H1 (cell line): ENCODE measurements around the gene GTF2IRD1. TPM values are rescaled to one million over a fixed set of nuclear protein-coding genes. Genes with fewer than 3 reads are reported as not detected.

Source experiments
- CBX5 ChIP-seq: fragments of 300-800, 300-1000 bp; sonication (generic); IDR thresholded peaks from 2 replicates; pipeline ENCODE4 v1.7.1; 2016; ENCODE audit warnings: antibody characterized with exemption, low read length, low read depth
- CHD1 ChIP-seq: IDR thresholded peaks from 2 replicates; pipeline ENCODE4 v1.6.1; 2012; ENCODE audit warnings: low read depth, low read length, improper control_type of control experiment
- NRF1 ChIP-seq: IDR thresholded peaks from 2 replicates; pipeline ENCODE4 v1.6.1; 2011; ENCODE audit warnings: mild to moderate bottlenecking, low read depth, low read length, improper control_type of control experiment
- POU5F1 ChIP-seq: IDR thresholded peaks from 2 replicates; pipeline ENCODE4 v1.6.1; 2011; ENCODE audit warnings: low read depth, mild to moderate bottlenecking, low read length, moderate library complexity
- SP2 ChIP-seq: IDR thresholded peaks from 2 replicates; pipeline ENCODE4 v1.6.1; 2012; ENCODE audit warnings: mild to moderate bottlenecking, low read length, inconsistent platforms
- polyA plus RNA-seq, 7 experiments: library from polyadenylated mRNA; depleted of rRNA in 3 of 7; stranded (reverse) in 5 of 7; unstranded in 2 of 7; fragments of >200 nt in 5 of 7; fragments of 200-250 nt in 2 of 7; gene quantifications; 1 replicate in 5 of 7; 2 replicates in 1 of 7; 4 replicates in 1 of 7; pipeline versions ENCODE4 v1.2.1 to v1.2.3, GENCODE V29; 2011 to 2013; ENCODE audit warnings: missing spikeins in 2 of 7, mixed read lengths in 2 of 7
- total RNA-seq: library from RNA; stranded (reverse); fragmentation: NEBNext Ultra II Directional; extraction: Animal tissue kit (Norgen Biotek cat#: 25700); gene quantifications from 2 replicates; pipeline ENCODE4 v1.2.1, GENCODE V29; 2021
- TF ChIP-seq, protein P1 (sequence below), 3 experiments: IDR thresholded peaks; 1 replicate in 2 of 3; 2 replicates in 1 of 3; pipeline versions ENCODE4 v1.5.1 to v1.6.1; 2011; ENCODE audit warnings: low read length in 3 of 3, mild to moderate bottlenecking in 3 of 3, inconsistent platforms in 2 of 3, low read depth in 1 of 3, moderate library complexity in 1 of 3; ENCODE audit not compliant: insufficient read depth in 1 of 3; ENCODE audit errors: control extremely low read depth in 1 of 3

Gene GTF2IRD1
- total and polyA plus RNA-seq, 2 of the 8 experiments (the other 6 are each of a cell fraction or from before 2014, with no cell fraction given) = 27.4 to 45.4 TPM

DNA sequence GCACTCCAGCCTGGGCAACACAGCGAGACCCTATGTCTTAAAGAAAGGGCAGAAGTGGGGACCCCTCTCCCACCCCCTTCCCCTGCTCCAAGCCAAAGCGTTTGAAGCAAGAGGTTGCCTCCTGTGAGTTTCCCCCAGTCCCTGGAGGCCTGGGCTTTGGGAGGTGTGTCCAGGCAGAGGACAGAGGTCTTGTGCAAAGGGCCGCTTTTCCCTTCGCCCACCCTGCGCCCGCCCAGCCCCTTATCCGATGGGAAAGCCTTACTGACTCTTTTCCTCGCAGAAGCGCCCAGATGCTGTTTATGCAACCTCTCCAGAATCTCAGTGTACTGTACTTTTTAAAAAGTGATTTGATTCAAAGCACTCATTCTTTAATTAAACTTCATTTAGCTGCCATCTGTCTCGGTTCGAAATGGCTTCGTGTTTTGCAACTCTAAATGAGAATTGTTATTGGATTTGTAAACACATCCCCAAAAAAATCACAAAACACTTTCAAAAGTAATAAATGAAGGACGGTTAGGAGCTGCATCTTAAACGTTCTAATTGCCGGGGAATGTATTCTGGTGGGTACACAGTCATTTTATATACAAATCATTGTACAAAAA is 153.3 kb downstream of the GTF2IRD1 start (continued):
- TF ChIP-seq, protein P1, sequence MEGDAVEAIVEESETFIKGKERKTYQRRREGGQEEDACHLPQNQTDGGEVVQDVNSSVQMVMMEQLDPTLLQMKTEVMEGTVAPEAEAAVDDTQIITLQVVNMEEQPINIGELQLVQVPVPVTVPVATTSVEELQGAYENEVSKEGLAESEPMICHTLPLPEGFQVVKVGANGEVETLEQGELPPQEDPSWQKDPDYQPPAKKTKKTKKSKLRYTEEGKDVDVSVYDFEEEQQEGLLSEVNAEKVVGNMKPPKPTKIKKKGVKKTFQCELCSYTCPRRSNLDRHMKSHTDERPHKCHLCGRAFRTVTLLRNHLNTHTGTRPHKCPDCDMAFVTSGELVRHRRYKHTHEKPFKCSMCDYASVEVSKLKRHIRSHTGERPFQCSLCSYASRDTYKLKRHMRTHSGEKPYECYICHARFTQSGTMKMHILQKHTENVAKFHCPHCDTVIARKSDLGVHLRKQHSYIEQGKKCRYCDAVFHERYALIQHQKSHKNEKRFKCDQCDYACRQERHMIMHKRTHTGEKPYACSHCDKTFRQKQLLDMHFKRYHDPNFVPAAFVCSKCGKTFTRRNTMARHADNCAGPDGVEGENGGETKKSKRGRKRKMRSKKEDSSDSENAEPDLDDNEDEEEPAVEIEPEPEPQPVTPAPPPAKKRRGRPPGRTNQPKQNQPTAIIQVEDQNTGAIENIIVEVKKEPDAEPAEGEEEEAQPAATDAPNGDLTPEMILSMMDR (IDR thresholded peaks at IDR 0.05; ENCODE audit: control extremely low read depth in 1 of 3, insufficient read depth in 1 of 3, low read depth in 1 of 3, low read length in 3 of 3) = no peak
- TF ChIP-seq CBX5 = no peak
- TF ChIP-seq NRF1 = no peak
- TF ChIP-seq CHD1 = no peak
- TF ChIP-seq SP2 = no peak
- TF ChIP-seq POU5F1 = no peak
